ENCODE data around the gene OR13A1.
"Not testable (repeated sequence)": the region's sequence is repeated elsewhere in the genome, so short reads cannot be mapped to it uniquely, and the experiment has no call there.

The OR13A1 gene

DNA sequence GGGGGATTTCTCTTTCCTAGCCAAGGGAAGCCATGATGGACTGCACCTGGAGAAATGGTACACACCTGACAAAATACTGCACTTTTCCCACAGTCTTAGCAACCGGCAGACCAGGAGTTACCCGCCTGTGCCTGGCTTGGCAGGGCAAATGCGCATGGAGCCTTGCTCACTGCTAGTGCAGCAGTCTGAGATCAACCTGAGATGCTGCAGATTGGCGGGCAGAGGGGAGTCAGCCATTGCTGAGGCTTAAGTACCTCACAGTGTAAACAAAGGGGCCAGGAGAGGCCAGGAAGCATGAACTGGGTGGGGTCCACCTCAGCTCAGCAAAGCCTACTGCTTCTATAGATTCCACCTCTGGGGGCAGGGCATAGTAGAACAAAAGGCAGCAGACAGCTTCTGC, 49.4 kb downstream of the OR13A1 start:
- DNase-seq (ENCODE audit: low read depth, low spot score) = no peak
- Histone ChIP-seq H3K4me3 (no peak overlapping the region), H3K36me3 (ENCODE audit: insufficient read depth, low read length) (no peaks in the 10 kb centered on the region), H3K9me3 (ENCODE audit: low read depth, low read length) (no peaks in the 10 kb centered on the region), H3K9ac (ENCODE audit: insufficient read length) (no peak overlapping the region), H3K27ac (no peak overlapping the region)
- TF ChIP-seq FOXP2 (optimal IDR thresholded peaks at IDR 0.05; ENCODE audit: control extremely low read depth, extremely low read length, insufficient read depth) (no peak), EZH2 (IDR thresholded peaks at IDR 0.05) (no peak), POLR2AphosphoS5 (IDR thresholded peaks at IDR 0.05; ENCODE audit: borderline replicate concordance, low read depth, low read length) (no peak)

GRCh38 chr10:45261946-45262345, 53.5 kb downstream of the OR13A1 start:
- H3K27ac ChIP-seq = no peak overlapping the region
- no peak for TF ChIP-seq POLR2AphosphoS5 (IDR thresholded peaks at IDR 0.05; ENCODE audit: borderline replicate concordance, low read depth, low read length)
- no peak for TF ChIP-seq EZH2 (IDR thresholded peaks at IDR 0.05)
- TF ChIP-seq FOXP2 (optimal IDR thresholded peaks at IDR 0.05; ENCODE audit: control extremely low read depth, extremely low read length, insufficient read depth) = no peak
- no peak overlapping the region for H3K9ac ChIP-seq (ENCODE audit: insufficient read length)
- H3K36me3 ChIP-seq (ENCODE audit: insufficient read depth, low read length) = no peaks in the 10 kb centered on the region
- DNase-seq (ENCODE audit: low read depth, low spot score) = no peak
- H3K9me3 ChIP-seq (ENCODE audit: low read depth, low read length) = no peaks in the 10 kb centered on the region
- H3K4me3 ChIP-seq = no peak overlapping the region

- Histone ChIP-seq H3K9me3 (ENCODE audit: low read depth, low read length) (no peaks in the 10 kb centered on the region), H3K36me3 (ENCODE audit: insufficient read depth, low read length) (no peaks in the 10 kb centered on the region), H3K4me3 (no peak overlapping the region), H3K27ac (no peak overlapping the region), H3K9ac (ENCODE audit: insufficient read length) (no peak overlapping the region)
- no peak for DNase-seq (ENCODE audit: low read depth, low spot score)
- no peak for TF ChIP-seq EZH2 (IDR thresholded peaks at IDR 0.05)
- no peak for TF ChIP-seq POLR2AphosphoS5 (IDR thresholded peaks at IDR 0.05; ENCODE audit: borderline replicate concordance, low read depth, low read length)
- TF ChIP-seq FOXP2 (optimal IDR thresholded peaks at IDR 0.05; ENCODE audit: control extremely low read depth, extremely low read length, insufficient read depth) = no peak
These were observed 54.1 kb downstream of the OR13A1 start for GRCh38 chr10:45261243-45261775.

GRCh38 chr10:45260635-45261034, 54.8 kb downstream of the OR13A1 start:
- H3K4me3 ChIP-seq; DNase-seq (ENCODE audit: low read depth, low spot score); H3K9me3 ChIP-seq (ENCODE audit: low read depth, low read length); H3K27ac ChIP-seq; H3K36me3 ChIP-seq (ENCODE audit: insufficient read depth, low read length); H3K9ac ChIP-seq (ENCODE audit: insufficient read length): not testable (repeated sequence)

DNA sequence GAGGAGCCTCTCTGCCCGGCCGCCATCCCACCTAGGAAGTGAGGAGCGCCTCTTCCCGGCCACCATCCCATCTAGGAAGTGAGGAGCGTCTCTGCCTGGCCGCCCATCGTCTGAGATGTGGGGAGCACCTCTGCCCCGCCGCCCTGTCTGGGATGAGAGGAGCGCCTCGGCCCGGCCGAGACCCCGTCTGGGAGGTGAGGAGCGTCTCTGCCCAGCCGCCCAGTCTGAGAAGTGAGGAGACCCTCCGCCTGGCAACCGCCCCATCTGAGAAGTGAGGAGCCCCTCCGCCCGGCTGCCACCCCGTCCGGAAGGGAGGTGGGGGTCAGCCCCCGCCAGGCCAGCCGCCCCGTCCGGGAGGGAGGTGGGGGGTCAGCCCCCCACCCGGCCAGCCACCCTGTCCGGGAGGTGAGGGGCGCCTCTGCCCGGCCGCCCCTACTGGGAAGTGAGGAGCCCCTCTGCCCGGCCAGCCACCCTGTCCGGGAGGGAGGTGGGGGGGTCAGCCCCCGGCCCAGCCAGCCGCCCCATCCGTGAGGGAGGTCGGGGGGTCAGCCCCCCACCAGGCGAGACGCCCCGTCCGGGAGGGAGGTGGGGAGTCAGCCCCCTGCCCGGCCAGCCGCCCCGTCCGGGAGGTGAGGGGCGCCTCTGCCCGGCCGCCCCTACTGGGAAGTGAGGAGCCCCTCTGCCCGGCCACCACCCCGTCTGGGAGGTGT, 55.5 kb downstream of the OR13A1 start:
- H3K36me3 ChIP-seq (ENCODE audit: insufficient read depth, low read length); H3K9ac ChIP-seq (ENCODE audit: insufficient read length); DNase-seq (ENCODE audit: low read depth, low spot score); H3K27ac ChIP-seq; H3K9me3 ChIP-seq (ENCODE audit: low read depth, low read length); H3K4me3 ChIP-seq: not testable (repeated sequence)

DNA sequence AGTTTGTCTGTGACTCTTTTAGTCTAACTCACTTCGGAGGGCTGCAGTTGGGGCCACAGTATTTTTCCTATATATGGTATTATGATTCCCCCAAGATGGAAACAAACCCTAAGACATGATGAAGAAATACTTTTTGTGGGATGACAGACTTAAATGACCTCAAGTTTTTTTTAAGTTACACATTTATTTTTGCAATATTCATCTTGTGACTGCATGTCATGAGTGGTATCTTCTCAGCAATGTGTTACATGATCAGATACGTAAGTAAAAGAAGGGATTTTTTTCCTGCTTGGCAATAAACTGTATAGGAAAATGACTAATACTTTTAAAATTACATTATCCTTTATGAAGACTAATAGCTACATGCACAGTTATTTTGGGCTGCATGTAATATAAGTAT, 57.8 kb downstream of the OR13A1 start:
- Histone ChIP-seq H3K27ac (no peak overlapping the region), H3K4me3 (no peak overlapping the region), H3K36me3 (ENCODE audit: insufficient read depth, low read length) (no peaks in the 10 kb centered on the region), H3K9me3 (ENCODE audit: low read depth, low read length) (no peaks in the 10 kb centered on the region), H3K9ac (ENCODE audit: insufficient read length) (no peak overlapping the region)
- no peak for DNase-seq (ENCODE audit: low read depth, low spot score)
- TF ChIP-seq EZH2 (IDR thresholded peaks at IDR 0.05) (no peak), POLR2AphosphoS5 (IDR thresholded peaks at IDR 0.05; ENCODE audit: borderline replicate concordance, low read depth, low read length) (no peak), FOXP2 (optimal IDR thresholded peaks at IDR 0.05; ENCODE audit: control extremely low read depth, extremely low read length, insufficient read depth) (no peak)

DNA sequence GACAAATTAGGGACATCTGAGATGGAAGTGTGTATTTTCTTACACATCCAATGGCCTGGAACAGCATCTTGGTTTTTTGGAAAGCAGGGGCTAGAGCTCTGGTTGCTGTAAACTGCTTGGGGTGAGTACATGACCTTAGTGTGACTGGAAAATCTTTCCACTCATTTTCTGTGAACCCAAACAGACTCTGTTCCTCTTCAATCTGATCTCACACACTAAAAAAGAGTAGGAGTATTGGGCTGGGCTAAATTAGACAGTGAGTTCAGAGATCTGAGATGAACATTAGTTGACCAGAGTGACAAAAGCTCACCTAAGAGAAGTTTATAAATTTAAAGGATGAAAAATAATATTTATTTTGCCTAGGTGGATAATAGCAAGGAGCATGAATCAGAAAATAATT, 59.2 kb downstream of the OR13A1 start:
- Histone ChIP-seq H3K27ac (no peak overlapping the region), H3K36me3 (ENCODE audit: insufficient read depth, low read length) (no peaks in the 10 kb centered on the region), H3K4me3 (no peak overlapping the region), H3K9me3 (ENCODE audit: low read depth, low read length) (no peaks in the 10 kb centered on the region), H3K9ac (ENCODE audit: insufficient read length) (no peak overlapping the region)
- DNase-seq (ENCODE audit: low read depth, low spot score) = no peak
- TF ChIP-seq POLR2AphosphoS5 (IDR thresholded peaks at IDR 0.05; ENCODE audit: borderline replicate concordance, low read depth, low read length) (no peak), EZH2 (IDR thresholded peaks at IDR 0.05) (no peak), FOXP2 (optimal IDR thresholded peaks at IDR 0.05; ENCODE audit: control extremely low read depth, extremely low read length, insufficient read depth) (no peak)

- Histone ChIP-seq H3K36me3 (ENCODE audit: insufficient read depth, low read length) (no peaks in the 10 kb centered on the region), H3K27ac (no peak overlapping the region), H3K9ac (ENCODE audit: insufficient read length) (no peak overlapping the region), H3K4me3 (no peak overlapping the region), H3K9me3 (ENCODE audit: low read depth, low read length) (no peaks in the 10 kb centered on the region)
- TF ChIP-seq EZH2 (IDR thresholded peaks at IDR 0.05) = no peak
- no peak for TF ChIP-seq FOXP2 (optimal IDR thresholded peaks at IDR 0.05; ENCODE audit: control extremely low read depth, extremely low read length, insufficient read depth)
- no peak for TF ChIP-seq POLR2AphosphoS5 (IDR thresholded peaks at IDR 0.05; ENCODE audit: borderline replicate concordance, low read depth, low read length)
- DNase-seq (ENCODE audit: low read depth, low spot score) = no peak
These were observed 59.7 kb downstream of the OR13A1 start for GRCh38 chr10:45255706-45256105.

DNA sequence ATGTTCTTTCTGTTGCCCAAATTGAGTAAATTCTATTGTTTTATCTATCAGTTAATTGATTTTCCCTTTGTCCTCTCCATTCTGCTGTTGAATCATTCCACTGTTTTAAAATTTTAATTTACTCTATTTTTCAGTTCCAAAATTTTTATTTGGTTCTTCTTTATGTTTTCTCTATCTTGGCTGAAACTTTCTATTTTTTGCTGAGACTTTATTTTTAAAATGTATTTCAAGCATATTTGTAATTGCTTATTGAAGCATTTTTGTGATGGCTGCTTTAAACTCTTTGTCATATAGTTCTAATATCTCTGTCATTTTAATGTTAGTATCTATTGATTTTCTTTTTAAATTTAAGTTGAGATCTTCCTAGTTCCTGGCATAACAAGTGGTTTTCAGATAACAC, 60.5 kb downstream of the OR13A1 start:
- Histone ChIP-seq H3K9me3 (ENCODE audit: low read depth, low read length) (no peaks in the 10 kb centered on the region), H3K4me3 (no peak overlapping the region), H3K36me3 (ENCODE audit: insufficient read depth, low read length) (no peaks in the 10 kb centered on the region), H3K27ac (no peak overlapping the region), H3K9ac (ENCODE audit: insufficient read length) (no peak overlapping the region)
- DNase-seq (ENCODE audit: low read depth, low spot score) = no peak
- no peak for TF ChIP-seq POLR2AphosphoS5 (IDR thresholded peaks at IDR 0.05; ENCODE audit: borderline replicate concordance, low read depth, low read length)
- TF ChIP-seq EZH2 (IDR thresholded peaks at IDR 0.05) = no peak
- no peak for TF ChIP-seq FOXP2 (optimal IDR thresholded peaks at IDR 0.05; ENCODE audit: control extremely low read depth, extremely low read length, insufficient read depth)
